GDM1 (cell line): ENCODE data around the gene TAMM41.
"Not testable (repeated sequence)": the region's sequence is repeated elsewhere in the genome, so short reads cannot be mapped to it uniquely, and the experiment has no call there.

Experiments used
- DNase-seq: peaks from one replicate; lab custom pipeline; 2025; lab: John Stamatoyannopoulos, UW

TAMM41 gene

GRCh38 chr3:11764931-11765363 is 81.7 kb downstream of the TAMM41 start:
- no peak for DNase-seq

DNA sequence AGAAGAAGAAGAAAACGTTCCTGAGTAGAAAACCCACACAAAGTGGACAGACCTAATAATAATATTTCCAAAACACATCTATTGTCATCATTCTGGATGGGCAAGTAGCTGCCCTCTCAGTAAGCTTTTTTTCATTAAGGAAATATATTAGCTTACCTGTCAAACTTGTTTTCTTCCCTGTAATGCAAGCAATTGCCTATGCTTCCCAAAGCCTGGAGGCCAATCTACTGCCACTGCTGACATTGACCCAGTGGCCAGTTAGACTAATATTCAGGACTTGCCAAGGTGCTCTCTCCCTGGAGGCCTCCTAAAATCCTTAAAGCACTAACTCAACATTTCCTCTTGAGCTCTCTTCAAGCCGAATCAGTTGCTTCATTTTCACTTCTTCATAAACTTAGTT is 86.7 kb downstream of the TAMM41 start:
- DNase-seq = no peak

DNA sequence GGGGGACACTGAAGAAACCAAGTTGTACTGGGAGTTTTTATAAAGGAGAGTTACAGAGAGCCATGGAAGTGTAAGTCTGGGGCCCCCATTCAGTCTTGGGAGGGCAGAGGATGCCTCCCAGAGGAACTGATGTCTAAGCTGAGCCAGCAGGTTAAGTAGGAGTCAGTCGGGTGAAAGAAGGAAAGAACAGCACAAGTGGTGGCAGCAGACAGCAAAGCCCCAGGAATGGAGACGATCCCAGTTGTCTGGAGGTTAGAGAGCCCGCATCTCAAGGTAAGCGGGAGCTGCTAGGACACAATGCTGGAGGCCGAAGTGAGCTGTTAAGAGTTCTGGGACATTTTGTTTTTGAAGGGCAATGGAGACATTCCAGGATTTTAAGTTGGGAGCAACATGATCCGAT is 88.8 kb downstream of the TAMM41 start:
- DNase-seq = no peak

DNA sequence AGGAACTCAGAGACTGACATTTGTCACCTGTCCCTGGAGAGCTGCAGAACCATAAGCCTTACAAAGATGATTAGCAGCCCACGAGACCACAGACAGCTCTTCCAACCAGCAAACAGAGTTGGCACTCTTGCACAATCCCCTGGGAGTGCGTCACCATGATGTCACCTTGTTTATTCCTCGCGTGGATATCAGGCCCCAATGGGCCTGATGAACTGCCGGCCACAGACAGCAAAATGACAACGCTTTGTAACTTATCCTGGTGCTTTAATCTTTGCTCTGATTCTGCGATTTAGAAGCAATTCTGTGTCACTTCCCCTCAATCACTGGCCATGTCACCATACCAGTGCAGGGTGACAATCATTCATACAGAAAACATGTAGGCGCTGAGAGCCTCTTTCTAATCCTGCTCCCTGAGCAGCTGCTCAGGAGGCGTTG is 89.2 kb downstream of the TAMM41 start:
- no peak for DNase-seq

DNA sequence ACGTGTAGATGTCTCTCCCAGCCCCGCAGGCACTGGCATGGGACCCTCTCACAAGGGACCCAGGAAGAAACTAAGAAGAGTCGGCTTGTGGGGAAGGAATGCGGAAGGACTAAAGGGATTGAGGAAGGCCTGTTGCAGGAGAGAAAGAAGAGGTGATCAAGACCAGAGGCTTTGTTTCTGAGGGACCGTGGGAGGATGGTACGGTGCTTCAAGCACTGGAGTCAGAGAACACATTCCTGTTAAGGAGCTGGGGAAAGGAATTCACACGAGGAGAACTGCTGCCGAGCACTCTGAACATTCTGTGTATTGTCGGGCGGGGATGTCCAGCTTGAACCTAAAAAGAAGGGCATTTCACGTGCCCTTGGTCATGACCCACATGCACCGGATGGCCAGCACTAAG is 91.4 kb downstream of the TAMM41 start:
- no peak for DNase-seq

GRCh38 chr3:11752254-11752653 is 94.4 kb downstream of the TAMM41 start:
- not testable (repeated sequence) for DNase-seq

- not testable (repeated sequence) for DNase-seq
Observed at GRCh38 chr3:11748306-11748705, 98.4 kb downstream of the TAMM41 start.
